HepG2 (cell line): Measurements from ENCODE around the gene DCLRE1B. TPM values are rescaled to one million over a fixed set of nuclear protein-coding genes. Genes with fewer than 3 reads are reported as not detected.

Source experiments
- CCDC6 ChIP-seq: sonication (generic); formaldehyde crosslinking; IDR thresholded peaks from 2 replicates; pipeline ENCODE4 v1.8.1; 2022; ENCODE audit warnings: mild to moderate bottlenecking, missing genetic modification reagents, moderate library complexity
- CREM ChIP-seq, 2 experiments: sonication (generic) in 1 of 2; formaldehyde crosslinking in 1 of 2; IDR thresholded peaks; 2 replicates each; pipeline versions ENCODE4 v1.4.0 to v1.6.1; 2016 to 2020; ENCODE audit warnings: antibody characterized with exemption in 1 of 2, mild to moderate bottlenecking in 1 of 2, missing genetic modification reagents in 1 of 2
- FLYWCH1 ChIP-seq: sonication (generic); formaldehyde crosslinking; IDR thresholded peaks from 2 replicates; pipeline ENCODE4 v1.8.1; 2023; ENCODE audit warnings: mild to moderate bottlenecking, missing genetic modification reagents
- KDM4B ChIP-seq: sonication (generic); formaldehyde crosslinking; IDR thresholded peaks from 2 replicates; pipeline ENCODE4 v1.4.0; 2020; ENCODE audit warnings: missing genetic modification reagents
- KLF15 ChIP-seq: sonication (generic); formaldehyde crosslinking; IDR thresholded peaks from 2 replicates; pipeline ENCODE4 v1.8.1; 2023; ENCODE audit warnings: borderline replicate concordance, mild to moderate bottlenecking, inconsistent platforms, missing genetic modification reagents, mixed read lengths
- KMT2B ChIP-seq: IDR thresholded peaks from 2 replicates; pipeline ENCODE4 v1.6.1; 2016; ENCODE audit warnings: missing genetic modification reagents, missing compliant biosample characterization
- MIXL1 ChIP-seq: IDR thresholded peaks from 2 replicates; pipeline ENCODE4 v1.6.1; 2016
- NFE2L1 ChIP-seq: sonication (generic); formaldehyde crosslinking; IDR thresholded peaks from 2 replicates; pipeline ENCODE4 v1.4.0; 2020; ENCODE audit warnings: missing genetic modification reagents, mild to moderate bottlenecking, borderline replicate concordance
- NR2F2 ChIP-seq: IDR thresholded peaks from 2 replicates; pipeline ENCODE4 v1.6.1; 2012; ENCODE audit warnings: low read depth, inconsistent platforms, borderline replicate concordance
- PHF21A ChIP-seq: sonication (generic); formaldehyde crosslinking; IDR thresholded peaks from 2 replicates; pipeline ENCODE4 v1.5.0; 2020; ENCODE audit warnings: mild to moderate bottlenecking, missing genetic modification reagents
- PHF5A ChIP-seq: IDR thresholded peaks from one replicate; pipeline ENCODE4 v1.6.1; 2018; ENCODE audit warnings: low read depth, missing genetic modification reagents; ENCODE audit not compliant: unreplicated experiment
- STAT5B ChIP-seq: sonication (generic); formaldehyde crosslinking; IDR thresholded peaks from 2 replicates; pipeline ENCODE4 v1.4.0; 2020; ENCODE audit warnings: missing genetic modification reagents
- TARDBP ChIP-seq: sonication (generic); formaldehyde crosslinking; IDR thresholded peaks from 2 replicates; pipeline ENCODE4 v1.8.0; 2022; ENCODE audit warnings: mild to moderate bottlenecking, missing genetic modification reagents
- TBP ChIP-seq: sonication (generic); formaldehyde crosslinking; IDR thresholded peaks from 2 replicates; pipeline ENCODE4 v1.5.0; 2020; ENCODE audit warnings: missing genetic modification reagents
- ZNF773 ChIP-seq: sonication (generic); formaldehyde crosslinking; IDR thresholded peaks from 2 replicates; pipeline ENCODE4 v1.4.0; 2020; ENCODE audit warnings: missing genetic modification reagents, borderline replicate concordance
- ZNF792 ChIP-seq: IDR thresholded peaks from 2 replicates; pipeline ENCODE4 v1.6.1; 2016
- polyA plus RNA-seq, 8 experiments: library from polyadenylated mRNA; depleted of rRNA in 3 of 8; stranded (reverse) in 7 of 8; unstranded in 1 of 8; fragments of >200 nt; fragmentation: Illumina TruSeq in 4 of 8; extraction: Trizol in 4 of 8; gene quantifications; 2 replicates each; pipeline versions ENCODE4 v1.2.1 to v1.2.3, GENCODE V29; 2011 to 2016; ENCODE audit warnings: low read depth in 4 of 8, missing spikeins in 1 of 8, mixed read lengths in 1 of 8; ENCODE audit not compliant: insufficient read depth in 1 of 8
- total RNA-seq, 5 experiments: library from RNA; depleted of rRNA; stranded (reverse); fragments of >200 nt; fragmentation: Illumina TruSeq; extraction: Trizol; gene quantifications; 2 replicates each; pipeline ENCODE4 v1.2.3, GENCODE V29; 2016; ENCODE audit warnings: low read depth in 1 of 5
- TF ChIP-seq, protein P1 (sequence below): sonication (generic); formaldehyde crosslinking; IDR thresholded peaks from 2 replicates; pipeline ENCODE4 v1.8.0; 2022; ENCODE audit warnings: missing genetic modification reagents, mild to moderate bottlenecking, borderline replicate concordance
- TF ChIP-seq, protein P2 (sequence below): sonication (generic); formaldehyde crosslinking; conservative IDR thresholded peaks from 2 replicates; pipeline ENCODE4 v1.8.0; 2022; ENCODE audit warnings: missing genetic modification reagents
- TF ChIP-seq, protein P3 (sequence below): sonication (generic); IDR thresholded peaks from 2 replicates; pipeline ENCODE4 v1.6.1; 2016; ENCODE audit warnings: low read depth, borderline replicate concordance
- TF ChIP-seq, protein P4 (sequence below): sonication (generic); formaldehyde crosslinking; IDR thresholded peaks from 2 replicates; pipeline ENCODE4 v1.8.0; 2022; ENCODE audit warnings: mild to moderate bottlenecking, missing genetic modification reagents; ENCODE audit not compliant: insufficient replicate concordance
- TF ChIP-seq, protein P5 (sequence below): IDR thresholded peaks from 2 replicates; pipeline ENCODE4 v1.6.1; 2016; ENCODE audit warnings: mild to moderate bottlenecking, missing biosample characterization, missing genetic modification reagents
- TF ChIP-seq, protein P6 (sequence below): sonication (generic); formaldehyde crosslinking; conservative IDR thresholded peaks from 2 replicates; pipeline ENCODE4 v1.4.0; 2020; ENCODE audit warnings: missing genetic modification reagents

DCLRE1B gene
- total and polyA plus RNA-seq, 2 of the 13 experiments (the other 11 are each of a cell fraction or from before 2014, with no cell fraction given), result 2.7 to 8.0 TPM

DNA sequence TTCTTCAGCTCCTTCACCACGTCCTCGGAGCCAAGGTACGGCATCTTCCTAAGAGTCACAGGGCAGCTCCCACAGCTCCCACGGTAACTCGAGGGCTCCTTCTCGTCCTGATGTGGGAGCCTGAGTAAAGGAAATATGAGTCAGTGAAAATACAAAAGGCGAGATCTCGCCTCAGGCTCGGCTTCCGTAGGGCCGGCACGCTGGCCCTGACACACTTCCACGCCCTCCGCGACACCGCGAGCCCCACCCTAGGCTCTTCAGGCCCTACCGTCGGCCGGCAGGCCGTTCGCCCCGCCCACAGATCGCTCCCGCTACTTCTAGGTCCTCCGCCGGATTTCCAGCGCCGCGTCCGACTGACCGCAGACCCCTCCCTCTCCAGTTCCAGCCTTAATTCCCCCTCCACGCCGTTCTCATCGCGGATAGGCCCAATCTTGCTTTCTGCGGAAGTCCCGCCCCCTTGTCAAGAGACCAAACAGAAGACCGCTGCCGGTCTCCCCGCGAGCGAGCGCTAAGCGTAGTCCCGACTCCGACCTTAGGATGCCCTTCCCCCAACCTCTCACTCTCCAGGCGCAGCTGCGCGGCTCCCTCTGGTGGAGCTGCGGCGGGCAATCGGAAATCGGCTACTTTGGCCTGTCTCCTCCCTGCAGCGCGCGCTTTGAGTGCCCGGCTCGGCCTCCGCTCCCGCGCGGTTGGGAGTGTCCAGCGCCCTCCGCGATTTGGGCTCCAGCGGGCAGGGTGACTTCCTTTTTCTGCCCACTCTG lies at the start of gene DCLRE1B, which contains the start of gene AP4B1 (continued):
- 0 out of 2 replicates have a peak, but pooled peaks have one; percentile 42 for TF ChIP-seq TBP (CRISPR knock-in tag)
- TF ChIP-seq, protein P1, sequence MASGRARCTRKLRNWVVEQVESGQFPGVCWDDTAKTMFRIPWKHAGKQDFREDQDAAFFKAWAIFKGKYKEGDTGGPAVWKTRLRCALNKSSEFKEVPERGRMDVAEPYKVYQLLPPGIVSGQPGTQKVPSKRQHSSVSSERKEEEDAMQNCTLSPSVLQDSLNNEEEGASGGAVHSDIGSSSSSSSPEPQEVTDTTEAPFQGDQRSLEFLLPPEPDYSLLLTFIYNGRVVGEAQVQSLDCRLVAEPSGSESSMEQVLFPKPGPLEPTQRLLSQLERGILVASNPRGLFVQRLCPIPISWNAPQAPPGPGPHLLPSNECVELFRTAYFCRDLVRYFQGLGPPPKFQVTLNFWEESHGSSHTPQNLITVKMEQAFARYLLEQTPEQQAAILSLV, result peak; percentile 15; the same call in 1 of the 2 replicates
- TF ChIP-seq STAT5B (CRISPR knock-in tag), result no peak
- TF ChIP-seq TARDBP (CRISPR knock-in tag), result peak; percentile 70
- TF ChIP-seq, protein P2, sequence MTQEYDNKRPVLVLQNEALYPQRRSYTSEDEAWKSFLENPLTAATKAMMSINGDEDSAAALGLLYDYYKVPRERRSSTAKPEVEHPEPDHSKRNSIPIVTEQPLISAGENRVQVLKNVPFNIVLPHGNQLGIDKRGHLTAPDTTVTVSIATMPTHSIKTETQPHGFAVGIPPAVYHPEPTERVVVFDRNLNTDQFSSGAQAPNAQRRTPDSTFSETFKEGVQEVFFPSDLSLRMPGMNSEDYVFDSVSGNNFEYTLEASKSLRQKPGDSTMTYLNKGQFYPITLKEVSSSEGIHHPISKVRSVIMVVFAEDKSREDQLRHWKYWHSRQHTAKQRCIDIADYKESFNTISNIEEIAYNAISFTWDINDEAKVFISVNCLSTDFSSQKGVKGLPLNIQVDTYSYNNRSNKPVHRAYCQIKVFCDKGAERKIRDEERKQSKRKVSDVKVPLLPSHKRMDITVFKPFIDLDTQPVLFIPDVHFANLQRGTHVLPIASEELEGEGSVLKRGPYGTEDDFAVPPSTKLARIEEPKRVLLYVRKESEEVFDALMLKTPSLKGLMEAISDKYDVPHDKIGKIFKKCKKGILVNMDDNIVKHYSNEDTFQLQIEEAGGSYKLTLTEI (CRISPR knock-in tag), result no peak
- TF ChIP-seq ZNF792 (CRISPR knock-in tag), result 0 out of 2 replicates have a peak, but pooled peaks have one; percentile 63
- peak; percentile 84 for TF ChIP-seq PHF5A (CRISPR knock-in tag)
- TF ChIP-seq CCDC6 (CRISPR knock-in tag), result peak; percentile 62
- no peak for TF ChIP-seq ZNF773 (CRISPR knock-in tag)
- TF ChIP-seq, protein P3, sequence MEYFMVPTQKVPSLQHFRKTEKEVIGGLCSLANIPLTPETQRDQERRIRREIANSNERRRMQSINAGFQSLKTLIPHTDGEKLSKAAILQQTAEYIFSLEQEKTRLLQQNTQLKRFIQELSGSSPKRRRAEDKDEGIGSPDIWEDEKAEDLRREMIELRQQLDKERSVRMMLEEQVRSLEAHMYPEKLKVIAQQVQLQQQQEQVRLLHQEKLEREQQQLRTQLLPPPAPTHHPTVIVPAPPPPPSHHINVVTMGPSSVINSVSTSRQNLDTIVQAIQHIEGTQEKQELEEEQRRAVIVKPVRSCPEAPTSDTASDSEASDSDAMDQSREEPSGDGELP, result no peak; the same call in 1 of the 2 replicates
- peak; percentile 98 for TF ChIP-seq KMT2B (CRISPR knock-in tag)
- TF ChIP-seq, protein P4, sequence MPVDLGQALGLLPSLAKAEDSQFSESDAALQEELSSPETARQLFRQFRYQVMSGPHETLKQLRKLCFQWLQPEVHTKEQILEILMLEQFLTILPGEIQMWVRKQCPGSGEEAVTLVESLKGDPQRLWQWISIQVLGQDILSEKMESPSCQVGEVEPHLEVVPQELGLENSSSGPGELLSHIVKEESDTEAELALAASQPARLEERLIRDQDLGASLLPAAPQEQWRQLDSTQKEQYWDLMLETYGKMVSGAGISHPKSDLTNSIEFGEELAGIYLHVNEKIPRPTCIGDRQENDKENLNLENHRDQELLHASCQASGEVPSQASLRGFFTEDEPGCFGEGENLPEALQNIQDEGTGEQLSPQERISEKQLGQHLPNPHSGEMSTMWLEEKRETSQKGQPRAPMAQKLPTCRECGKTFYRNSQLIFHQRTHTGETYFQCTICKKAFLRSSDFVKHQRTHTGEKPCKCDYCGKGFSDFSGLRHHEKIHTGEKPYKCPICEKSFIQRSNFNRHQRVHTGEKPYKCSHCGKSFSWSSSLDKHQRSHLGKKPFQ, result no peak
- no peak; the same call in 1 of the 2 replicates for TF ChIP-seq NR2F2
- TF ChIP-seq, protein P5, sequence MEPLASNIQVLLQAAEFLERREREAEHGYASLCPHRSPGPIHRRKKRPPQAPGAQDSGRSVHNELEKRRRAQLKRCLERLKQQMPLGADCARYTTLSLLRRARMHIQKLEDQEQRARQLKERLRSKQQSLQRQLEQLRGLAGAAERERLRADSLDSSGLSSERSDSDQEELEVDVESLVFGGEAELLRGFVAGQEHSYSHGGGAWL, result 0 out of 2 replicates have a peak, but pooled peaks have one; percentile 31
- no peak for TF ChIP-seq NFE2L1 (CRISPR knock-in tag)
- TF ChIP-seq CREM (IDR thresholded peaks at IDR 0.05), result peak; percentile 67
- TF ChIP-seq CREM (CRISPR knock-in tag; IDR thresholded peaks at IDR 0.05), result no peak
- TF ChIP-seq PHF21A, result peak; percentile 98
- TF ChIP-seq MIXL1 (CRISPR knock-in tag), result 0 out of 2 replicates have a peak, but pooled peaks have one; percentile 30
- TF ChIP-seq FLYWCH1 (CRISPR knock-in tag), result no peak
- TF ChIP-seq, protein P6, sequence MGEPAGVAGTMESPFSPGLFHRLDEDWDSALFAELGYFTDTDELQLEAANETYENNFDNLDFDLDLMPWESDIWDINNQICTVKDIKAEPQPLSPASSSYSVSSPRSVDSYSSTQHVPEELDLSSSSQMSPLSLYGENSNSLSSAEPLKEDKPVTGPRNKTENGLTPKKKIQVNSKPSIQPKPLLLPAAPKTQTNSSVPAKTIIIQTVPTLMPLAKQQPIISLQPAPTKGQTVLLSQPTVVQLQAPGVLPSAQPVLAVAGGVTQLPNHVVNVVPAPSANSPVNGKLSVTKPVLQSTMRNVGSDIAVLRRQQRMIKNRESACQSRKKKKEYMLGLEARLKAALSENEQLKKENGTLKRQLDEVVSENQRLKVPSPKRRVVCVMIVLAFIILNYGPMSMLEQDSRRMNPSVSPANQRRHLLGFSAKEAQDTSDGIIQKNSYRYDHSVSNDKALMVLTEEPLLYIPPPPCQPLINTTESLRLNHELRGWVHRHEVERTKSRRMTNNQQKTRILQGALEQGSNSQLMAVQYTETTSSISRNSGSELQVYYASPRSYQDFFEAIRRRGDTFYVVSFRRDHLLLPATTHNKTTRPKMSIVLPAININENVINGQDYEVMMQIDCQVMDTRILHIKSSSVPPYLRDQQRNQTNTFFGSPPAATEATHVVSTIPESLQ (CRISPR knock-in tag), result no peak
- peak; percentile 28; the same call in 1 of the 2 replicates for TF ChIP-seq KDM4B (CRISPR knock-in tag)
- TF ChIP-seq KLF15 (CRISPR knock-in tag), result no peak; the same call in 1 of the 2 replicates
